Prostate gland (tissue), 2 donors: ENCODE measurements around the gene PBXIP1.
A peak's percentile ranks its signal among the peaks of the same experiment; 100 is the strongest.

Experiments
- POLR2A ChIP-seq: fragments of 450-650 bp; IDR thresholded peaks from one replicate; pipeline ENCODE4 v1.6.1; 2016; ENCODE audit warnings: antibody characterized with exemption, mild to moderate bottlenecking
- TF ChIP-seq, protein P1 (sequence below), 4 experiments: fragments of 200-600 bp in 2 of 4; fragments of 450-650 bp in 2 of 4; sonication (generic) in 2 of 4; IDR thresholded peaks; 1 replicate in 3 of 4; 2 replicates in 1 of 4; pipeline ENCODE4 v1.5.1; 2016 to 2019; ENCODE audit warnings: antibody characterized with exemption in 4 of 4, mild to moderate bottlenecking in 2 of 4, moderate library complexity in 2 of 4

GRCh38 chr1:154982897-154983648 lies 27.2 kb upstream of the PBXIP1 start, which contains the start of gene FLAD1:
- TF ChIP-seq, protein P1, sequence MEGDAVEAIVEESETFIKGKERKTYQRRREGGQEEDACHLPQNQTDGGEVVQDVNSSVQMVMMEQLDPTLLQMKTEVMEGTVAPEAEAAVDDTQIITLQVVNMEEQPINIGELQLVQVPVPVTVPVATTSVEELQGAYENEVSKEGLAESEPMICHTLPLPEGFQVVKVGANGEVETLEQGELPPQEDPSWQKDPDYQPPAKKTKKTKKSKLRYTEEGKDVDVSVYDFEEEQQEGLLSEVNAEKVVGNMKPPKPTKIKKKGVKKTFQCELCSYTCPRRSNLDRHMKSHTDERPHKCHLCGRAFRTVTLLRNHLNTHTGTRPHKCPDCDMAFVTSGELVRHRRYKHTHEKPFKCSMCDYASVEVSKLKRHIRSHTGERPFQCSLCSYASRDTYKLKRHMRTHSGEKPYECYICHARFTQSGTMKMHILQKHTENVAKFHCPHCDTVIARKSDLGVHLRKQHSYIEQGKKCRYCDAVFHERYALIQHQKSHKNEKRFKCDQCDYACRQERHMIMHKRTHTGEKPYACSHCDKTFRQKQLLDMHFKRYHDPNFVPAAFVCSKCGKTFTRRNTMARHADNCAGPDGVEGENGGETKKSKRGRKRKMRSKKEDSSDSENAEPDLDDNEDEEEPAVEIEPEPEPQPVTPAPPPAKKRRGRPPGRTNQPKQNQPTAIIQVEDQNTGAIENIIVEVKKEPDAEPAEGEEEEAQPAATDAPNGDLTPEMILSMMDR (IDR thresholded peaks at IDR 0.05) = peak in 1 of 4 experiments; percentile 26
- TF ChIP-seq POLR2A = no peak
